ENCODE data around the gene PCBD2.

PCBD2 gene

GRCh38 chr5:134911285-134912206 is 6.6 kb downstream of the PCBD2 start:
- TF ChIP-seq CTCF (IDR thresholded peaks at IDR 0.05; ENCODE audit: insufficient read depth, missing control alignments) = no peak
- peak; percentile 36 for DNase-seq (ENCODE audit: insufficient read length, low spot score)

GRCh38 chr5:134913254-134913653 is 8.3 kb downstream of the PCBD2 start:
- no peak for FAIRE-seq
- no peak for TF ChIP-seq CTCF (IDR thresholded peaks at IDR 0.05; ENCODE audit: insufficient read depth, missing control alignments)
- no peak for DNase-seq (ENCODE audit: insufficient read length, low spot score)

More at GRCh38 chr5:134911285-134912206, 6.6 kb downstream of the PCBD2 start:
- peak; percentile 38 for FAIRE-seq

GRCh38 chr5:134913795-134914194 is 8.9 kb downstream of the PCBD2 start:
- DNase-seq (ENCODE audit: insufficient read length, low spot score) = no peak
- no peak for FAIRE-seq
- TF ChIP-seq CTCF (IDR thresholded peaks at IDR 0.05; ENCODE audit: insufficient read depth, missing control alignments) = no peak

GRCh38 chr5:134917070-134917815 is 12.3 kb downstream of the PCBD2 start:
- no peak for DNase-seq (ENCODE audit: insufficient read length, low spot score)
- no peak for FAIRE-seq
- no peak for TF ChIP-seq CTCF (IDR thresholded peaks at IDR 0.05; ENCODE audit: insufficient read depth, missing control alignments)

- DNase-seq (ENCODE audit: insufficient read length, low spot score) (no peak), FAIRE-seq (no peak)
- no peak for TF ChIP-seq CTCF (IDR thresholded peaks at IDR 0.05; ENCODE audit: insufficient read depth, missing control alignments)
Observed at GRCh38 chr5:134918861-134919260, 13.9 kb downstream of the PCBD2 start.

- FAIRE-seq = no peak
- no peak for DNase-seq (ENCODE audit: insufficient read length, low spot score)
- no peak for TF ChIP-seq CTCF (IDR thresholded peaks at IDR 0.05; ENCODE audit: insufficient read depth, missing control alignments)
Observed at GRCh38 chr5:134920848-134921575, 16.1 kb downstream of the PCBD2 start.

Measured in D721Med (cell line).